IPS-11a (cell line): ENCODE results near the gene PWWP2B.

Experiments used
- H3K4me3 ChIP-seq: one replicate; pipeline ENCODE4 v1.5.1; 2013; ENCODE audit warnings: low read depth, low read length, control low read depth

PWWP2B gene

GRCh38 chr10:132417257-132417910, 20.4 kb downstream of the PWWP2B start:
- no peak overlapping the region for H3K4me3 ChIP-seq

DNA sequence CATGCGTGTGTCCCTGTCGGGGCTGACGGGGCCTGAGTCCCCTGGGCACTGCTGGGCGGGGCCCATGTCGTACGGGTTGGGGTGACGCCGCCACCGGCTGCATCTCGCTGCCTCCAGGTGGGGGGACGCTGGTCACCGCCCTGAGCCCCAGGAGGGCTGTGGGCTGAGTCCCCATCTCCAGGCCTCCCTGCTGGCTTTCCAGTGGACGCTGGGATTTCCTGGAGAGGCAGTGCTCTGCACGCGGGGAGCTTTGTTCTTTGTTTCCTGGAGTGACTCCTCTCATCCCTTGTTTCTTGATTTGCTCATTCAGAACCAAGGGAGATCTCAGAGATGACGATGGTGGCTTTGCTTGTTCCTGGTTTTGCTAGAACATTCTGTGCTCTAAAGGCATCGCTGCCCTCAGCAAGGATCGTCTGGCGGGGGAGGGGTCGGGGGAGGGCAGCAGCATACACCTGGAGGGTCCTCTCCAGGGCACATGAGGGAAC, 21.0 kb downstream of the PWWP2B start:
- no peak overlapping the region for H3K4me3 ChIP-seq

GRCh38 chr10:132418527-132419416, 21.8 kb downstream of the PWWP2B start:
- no peak overlapping the region for H3K4me3 ChIP-seq

GRCh38 chr10:132419538-132420468, 22.8 kb downstream of the PWWP2B start:
- no peak overlapping the region for H3K4me3 ChIP-seq

- H3K4me3 ChIP-seq, result no peak overlapping the region
These were observed 23.5 kb downstream of the PWWP2B start for GRCh38 chr10:132420469-132420980.

DNA sequence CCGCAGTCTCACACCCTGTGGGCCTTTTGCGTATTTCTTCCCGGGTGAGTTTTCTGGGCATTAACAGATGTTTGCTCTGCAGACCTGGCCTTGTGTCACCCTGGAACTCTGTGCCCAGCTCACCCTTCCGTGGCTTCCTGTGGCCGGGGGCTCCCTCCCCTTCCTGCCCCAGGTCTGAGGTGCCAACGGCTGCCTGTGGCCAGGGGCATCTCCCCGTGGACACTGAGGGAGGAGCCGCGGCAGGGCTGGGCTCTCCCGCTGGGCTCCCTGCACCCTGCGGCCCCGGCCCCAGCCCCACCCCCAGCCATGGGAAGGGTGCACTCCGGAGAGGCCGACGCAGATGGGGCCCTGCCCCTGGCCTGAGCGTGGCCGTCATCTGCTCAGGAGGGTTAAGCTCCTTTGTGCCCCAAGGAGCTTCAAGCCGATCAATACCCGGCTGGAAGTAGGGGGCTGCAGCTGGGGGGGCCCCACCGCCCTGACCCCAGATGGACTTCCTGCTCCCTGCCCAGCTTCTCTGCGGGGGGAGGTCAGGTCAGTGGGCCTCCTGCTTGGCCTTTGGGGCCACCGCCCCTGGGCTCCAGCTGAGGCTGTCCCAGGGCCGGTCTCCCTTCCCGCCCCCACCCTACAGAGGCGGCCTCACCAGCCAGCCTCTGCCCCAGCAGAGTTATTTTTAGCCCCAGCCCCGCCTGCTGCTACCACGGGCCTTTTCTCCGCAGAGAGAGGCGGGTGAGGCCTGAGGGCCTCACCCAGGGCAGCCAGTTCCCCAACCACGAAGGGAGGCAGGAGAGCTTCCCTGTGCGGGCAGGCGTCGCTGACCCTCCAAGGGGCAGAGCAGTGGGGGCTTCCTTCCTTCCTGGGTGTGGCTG, 24.2 kb downstream of the PWWP2B start:
- H3K4me3 ChIP-seq, result no peak overlapping the region

DNA sequence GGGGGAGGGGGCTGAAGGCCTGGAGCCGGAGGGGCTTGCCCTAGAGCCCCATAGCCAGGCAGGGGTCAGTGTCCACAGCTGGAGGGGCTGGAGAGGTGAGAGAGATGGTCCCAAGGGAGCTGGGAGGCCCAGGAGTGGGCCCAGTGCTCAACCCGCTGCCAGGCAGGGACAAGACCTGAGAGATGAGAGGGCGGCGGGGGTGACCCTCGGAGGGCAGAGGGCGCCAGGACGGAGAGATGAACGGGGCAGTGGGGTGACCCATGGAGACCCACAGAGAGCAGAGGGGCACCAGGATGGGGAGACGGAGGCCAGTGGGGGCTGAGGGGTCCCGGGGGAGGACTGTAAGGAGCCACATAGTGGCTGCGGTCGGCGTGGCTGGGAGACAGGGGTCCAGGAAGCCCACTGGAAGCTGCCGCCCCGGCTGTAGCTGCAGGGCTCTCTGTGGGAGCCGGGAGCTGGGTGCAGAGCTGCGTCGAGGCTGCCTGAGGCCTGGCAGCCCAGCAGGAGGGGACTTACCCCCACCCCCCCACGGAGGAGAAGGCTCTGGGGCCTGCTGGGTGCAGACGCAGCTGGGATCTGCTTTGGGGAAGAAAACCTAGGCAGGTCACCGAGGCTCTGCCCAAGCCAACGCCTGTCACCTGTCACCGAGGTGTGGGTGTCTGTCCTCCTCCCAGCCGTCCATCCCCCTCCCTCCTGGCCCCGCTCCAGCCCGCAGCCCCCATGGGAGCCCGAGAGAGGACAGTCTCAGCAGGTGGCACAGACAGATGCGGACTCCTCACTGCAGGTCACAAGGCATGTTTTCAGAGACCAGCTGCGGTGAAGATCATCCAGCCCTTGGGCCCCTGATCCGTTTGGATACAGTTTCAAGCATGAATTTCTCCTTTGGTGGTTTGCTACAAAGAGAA, 25.1 kb downstream of the PWWP2B start:
- no peak overlapping the region for H3K4me3 ChIP-seq

DNA sequence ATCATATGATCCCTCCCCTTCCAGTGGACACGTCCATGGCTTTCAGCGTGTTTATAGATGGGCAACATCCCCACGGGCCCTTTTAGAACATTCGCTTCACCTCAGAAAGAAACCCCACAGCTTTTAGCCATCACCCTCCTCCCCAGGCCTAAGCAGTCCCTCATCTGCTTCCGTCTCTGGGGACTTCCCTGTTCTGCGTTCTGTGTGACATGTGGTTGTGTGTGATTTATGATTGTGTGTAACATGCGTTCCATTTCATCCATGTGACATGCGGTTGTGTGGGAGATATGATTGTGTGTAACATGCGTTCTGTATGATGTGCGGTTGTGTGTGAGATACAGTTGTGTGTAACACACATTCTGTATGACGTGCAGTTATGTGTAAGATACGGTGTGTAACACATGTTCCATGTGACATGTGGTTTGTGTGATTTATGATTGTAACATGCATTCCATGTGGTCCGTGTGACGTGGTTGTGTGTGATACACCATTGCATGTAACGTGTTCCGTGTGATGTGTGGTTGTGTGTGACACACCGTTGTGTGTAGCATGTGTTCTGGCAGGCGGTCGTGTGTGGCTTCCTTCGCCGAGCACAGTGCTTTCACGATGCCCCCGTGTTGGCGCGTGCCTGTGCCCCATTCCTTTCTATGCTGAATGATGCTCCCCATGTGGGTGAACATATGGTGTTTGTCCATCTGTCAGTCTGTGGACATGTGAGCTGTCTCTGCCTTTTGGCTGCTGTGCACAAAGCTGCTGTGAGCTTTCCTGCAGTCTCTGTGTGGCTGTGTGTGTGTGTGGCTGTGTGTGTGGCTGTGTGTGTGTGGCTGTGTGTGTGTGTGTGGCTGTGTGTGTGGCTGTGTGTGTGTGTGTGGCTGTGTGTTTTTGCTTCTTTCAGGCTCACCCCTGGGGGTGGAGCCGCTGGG, 26.2 kb downstream of the PWWP2B start:
- no peak overlapping the region for H3K4me3 ChIP-seq

- no peak overlapping the region for H3K4me3 ChIP-seq
These were observed 27.2 kb downstream of the PWWP2B start for GRCh38 chr10:132423966-132424861.

- no peak overlapping the region for H3K4me3 ChIP-seq
These were observed 28.2 kb downstream of the PWWP2B start for GRCh38 chr10:132425029-132425756.

DNA sequence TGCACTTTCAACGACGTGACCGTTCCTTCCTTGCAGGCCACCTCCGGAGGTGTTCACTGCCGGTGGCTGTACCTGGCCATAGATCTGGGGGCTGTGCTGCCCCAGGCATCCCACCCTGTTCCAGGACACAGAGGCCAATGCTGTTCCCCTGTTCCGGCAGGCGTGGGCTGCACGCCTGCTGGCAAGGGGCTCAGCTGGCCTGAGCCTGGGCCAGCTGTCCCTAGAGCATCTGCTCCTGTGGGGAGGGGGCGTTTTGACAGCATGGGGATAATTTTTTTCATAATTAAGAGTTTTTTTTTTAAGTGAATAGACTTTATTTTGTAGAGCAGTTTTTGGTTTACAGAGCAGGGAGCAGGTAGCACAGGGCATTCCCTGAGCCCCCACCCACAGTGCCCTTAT, 28.8 kb downstream of the PWWP2B start:
- H3K4me3 ChIP-seq, result no peak overlapping the region

DNA sequence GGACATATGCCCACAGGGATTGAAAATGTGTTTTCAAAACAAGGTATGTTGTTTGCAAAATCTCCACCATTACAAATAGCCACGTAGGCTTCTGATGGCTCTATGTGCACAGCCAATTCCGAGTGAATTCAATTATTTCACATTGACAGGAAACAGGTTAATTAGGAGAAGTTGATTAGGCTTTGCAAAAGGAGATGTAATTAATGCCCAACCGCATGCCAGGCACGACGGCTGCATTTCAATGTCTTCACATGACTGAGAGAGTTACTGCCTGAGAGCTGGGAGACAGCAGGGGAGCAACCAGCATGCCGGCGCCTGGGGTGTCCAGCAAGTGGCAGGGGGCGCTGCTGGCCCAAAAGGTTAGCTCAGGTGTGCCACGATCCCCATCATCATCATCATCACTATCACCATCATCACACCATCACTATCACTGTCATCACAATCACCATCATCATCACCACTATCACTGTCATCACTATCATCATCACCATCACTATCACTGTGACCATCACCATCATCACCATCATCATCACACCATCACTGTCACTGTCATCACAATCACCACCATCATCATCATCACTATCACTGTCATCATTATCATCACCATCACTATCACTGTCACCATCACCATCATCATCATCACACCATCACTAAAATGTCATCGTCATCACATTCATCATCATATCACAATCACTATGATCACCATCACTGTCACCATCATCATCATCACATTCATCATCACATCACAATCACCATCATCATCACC, 30.2 kb downstream of the PWWP2B start:
- H3K4me3 ChIP-seq, result no peak overlapping the region

DNA sequence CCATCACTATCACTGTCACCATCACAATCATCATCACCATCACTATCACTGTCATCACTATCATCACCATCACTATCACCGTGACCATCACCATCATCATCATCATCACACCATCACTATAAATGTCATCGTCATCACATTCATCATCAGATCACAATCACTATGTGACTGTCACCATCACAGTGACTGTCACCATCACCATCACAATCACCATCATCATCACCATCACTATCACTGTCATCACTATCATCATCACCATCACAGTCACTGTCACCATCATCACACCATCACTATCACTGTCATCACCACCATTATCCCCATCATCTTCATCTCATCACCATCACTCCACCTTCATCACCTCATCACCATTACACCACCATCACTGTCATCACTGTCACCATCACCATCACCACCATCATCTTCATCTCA, 31.0 kb downstream of the PWWP2B start:
- no peak overlapping the region for H3K4me3 ChIP-seq

DNA sequence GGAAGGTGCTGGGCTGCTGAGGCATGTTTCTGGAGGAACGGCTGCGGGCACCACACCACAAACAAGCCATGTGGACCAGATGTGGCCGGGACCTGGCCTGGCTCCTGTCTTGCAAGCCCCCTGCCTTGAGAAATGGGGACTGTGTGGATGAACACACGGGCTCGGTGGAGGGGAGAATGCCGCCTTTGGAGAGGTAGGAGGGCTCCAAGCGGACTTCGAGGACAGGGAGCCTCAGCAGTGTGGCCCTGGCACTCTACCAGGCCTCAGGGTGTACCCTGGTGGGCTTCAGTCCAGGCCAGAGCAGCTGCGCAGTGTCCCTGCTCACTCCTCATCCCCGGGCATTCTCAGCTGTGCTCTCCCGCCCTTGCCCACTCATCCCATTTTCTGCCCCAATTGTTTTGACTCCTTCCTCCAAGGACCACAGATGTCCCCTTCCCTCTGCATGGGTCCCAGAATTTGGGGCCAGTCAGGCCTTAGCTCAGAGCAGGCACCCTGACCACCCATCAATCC, 31.5 kb downstream of the PWWP2B start:
- H3K4me3 ChIP-seq, result no peak overlapping the region
